Neural crest cell (in vitro differentiated cells): Measurements from ENCODE around the gene ZNF628. TPM values are rescaled to one million over a fixed set of nuclear protein-coding genes. Genes with fewer than 3 reads are reported as not detected.

Experiments
- DNase-seq: peaks from one replicate; pipeline ENCODE4 v3.0.0; 2021; ENCODE audit warnings: low read depth, mixed read lengths, low spot score
- H3K27ac Mint-ChIP-seq: one replicate; pipeline ENCODE4 v1.8.0; 2021; ENCODE audit warnings: mild to moderate bottlenecking, mixed read lengths; ENCODE audit not compliant: unreplicated experiment
- H3K27me3 Mint-ChIP-seq: 2 replicates; pipeline ENCODE4 v1.8.0; 2021; ENCODE audit warnings: low read depth, mild to moderate bottlenecking, mixed read lengths
- H3K36me3 Mint-ChIP-seq: 2 replicates; pipeline ENCODE4 v1.8.0; 2021; ENCODE audit warnings: low read depth, mild to moderate bottlenecking, mixed read lengths
- H3K4me1 Mint-ChIP-seq: 2 replicates; pipeline ENCODE4 v1.8.0; 2021; ENCODE audit warnings: mixed read lengths
- H3K4me3 Mint-ChIP-seq: one replicate; pipeline ENCODE4 v1.8.0; 2021; ENCODE audit warnings: mild to moderate bottlenecking, mixed read lengths
- H3K9me3 Mint-ChIP-seq: 2 replicates; pipeline ENCODE4 v1.8.0; 2021; ENCODE audit warnings: mixed read lengths
- total RNA-seq: library from RNA; stranded (reverse); gene quantifications from 2 replicates; pipeline ENCODE4 v1.2.1, GENCODE V29; 2021
- TF ChIP-seq, protein P1 (sequence below): fragments of 200-600 bp; sonication (generic); conservative IDR thresholded peaks from 2 replicates; pipeline ENCODE4 v1.5.0; 2021; ENCODE audit warnings: antibody characterized with exemption, mild to moderate bottlenecking

Gene ZNF628
- total RNA-seq, 1 donor from 2014 or later, result 15.0 TPM

DNA sequence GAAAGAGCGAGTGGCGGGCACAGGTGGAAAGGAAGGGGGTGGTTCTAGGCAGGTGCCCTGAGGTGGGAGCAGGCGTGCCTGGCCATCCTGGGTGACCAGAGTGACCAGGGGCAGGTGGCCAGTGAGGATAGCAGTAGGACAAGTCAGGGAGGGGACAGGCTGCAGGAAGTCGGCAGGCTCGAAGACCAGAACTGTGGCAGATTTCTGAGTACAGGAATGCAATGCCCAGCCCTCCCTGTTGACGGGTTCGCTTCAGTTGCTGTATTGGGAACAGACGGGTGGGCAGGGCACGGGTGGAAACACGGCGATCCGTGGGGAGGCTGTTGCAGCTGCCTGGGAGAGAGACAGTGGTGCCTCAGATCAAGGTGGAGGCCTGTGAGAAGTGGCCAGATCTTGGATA is 1.9 kb downstream of the ZNF628 start:
- Mint-ChIP-seq H3K9me3 (no peaks in the 10 kb centered on the region), H3K27me3 (peaks cover 4% of the 10 kb centered on the region), H3K4me1 (peaks cover 43% of the 10 kb centered on the region), H3K4me3 (peak overlapping the region; percentile 99), H3K27ac (no peak overlapping the region), H3K36me3 (no peaks in the 10 kb centered on the region)
- TF ChIP-seq, protein P1, sequence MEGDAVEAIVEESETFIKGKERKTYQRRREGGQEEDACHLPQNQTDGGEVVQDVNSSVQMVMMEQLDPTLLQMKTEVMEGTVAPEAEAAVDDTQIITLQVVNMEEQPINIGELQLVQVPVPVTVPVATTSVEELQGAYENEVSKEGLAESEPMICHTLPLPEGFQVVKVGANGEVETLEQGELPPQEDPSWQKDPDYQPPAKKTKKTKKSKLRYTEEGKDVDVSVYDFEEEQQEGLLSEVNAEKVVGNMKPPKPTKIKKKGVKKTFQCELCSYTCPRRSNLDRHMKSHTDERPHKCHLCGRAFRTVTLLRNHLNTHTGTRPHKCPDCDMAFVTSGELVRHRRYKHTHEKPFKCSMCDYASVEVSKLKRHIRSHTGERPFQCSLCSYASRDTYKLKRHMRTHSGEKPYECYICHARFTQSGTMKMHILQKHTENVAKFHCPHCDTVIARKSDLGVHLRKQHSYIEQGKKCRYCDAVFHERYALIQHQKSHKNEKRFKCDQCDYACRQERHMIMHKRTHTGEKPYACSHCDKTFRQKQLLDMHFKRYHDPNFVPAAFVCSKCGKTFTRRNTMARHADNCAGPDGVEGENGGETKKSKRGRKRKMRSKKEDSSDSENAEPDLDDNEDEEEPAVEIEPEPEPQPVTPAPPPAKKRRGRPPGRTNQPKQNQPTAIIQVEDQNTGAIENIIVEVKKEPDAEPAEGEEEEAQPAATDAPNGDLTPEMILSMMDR, result no peak
- no peak for DNase-seq

DNA sequence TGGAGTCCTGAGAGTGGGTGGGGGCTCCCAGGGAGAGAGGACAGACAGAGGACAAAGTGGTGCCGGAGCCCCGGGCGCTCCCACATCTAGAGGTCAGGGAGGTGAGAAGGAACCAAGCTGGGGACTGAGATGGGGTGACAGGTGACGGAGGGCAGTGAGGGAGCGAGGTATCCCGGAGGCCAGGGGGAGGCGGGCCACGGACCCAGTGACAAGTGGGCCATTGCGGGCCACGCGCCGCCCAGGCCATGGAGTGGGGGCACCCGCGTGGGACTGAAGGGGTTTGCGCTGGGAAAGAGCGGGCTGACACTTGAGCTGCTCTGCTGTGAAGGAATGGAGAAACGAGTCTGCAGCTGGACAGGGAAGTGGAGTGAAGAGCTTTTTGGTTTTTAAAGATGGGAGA is 2.6 kb downstream of the ZNF628 start:
- TF ChIP-seq, protein P1, result no peak
- peaks cover 37% of the 10 kb centered on the region for H3K4me1 Mint-ChIP-seq
- peak overlapping the region; percentile 99 for H3K4me3 Mint-ChIP-seq
- H3K27ac Mint-ChIP-seq, result peak overlapping the region; percentile 78
- H3K27me3 Mint-ChIP-seq, result peaks cover 4% of the 10 kb centered on the region
- no peaks in the 10 kb centered on the region for H3K36me3 Mint-ChIP-seq
- no peak for DNase-seq
- H3K9me3 Mint-ChIP-seq, result no peaks in the 10 kb centered on the region

DNA sequence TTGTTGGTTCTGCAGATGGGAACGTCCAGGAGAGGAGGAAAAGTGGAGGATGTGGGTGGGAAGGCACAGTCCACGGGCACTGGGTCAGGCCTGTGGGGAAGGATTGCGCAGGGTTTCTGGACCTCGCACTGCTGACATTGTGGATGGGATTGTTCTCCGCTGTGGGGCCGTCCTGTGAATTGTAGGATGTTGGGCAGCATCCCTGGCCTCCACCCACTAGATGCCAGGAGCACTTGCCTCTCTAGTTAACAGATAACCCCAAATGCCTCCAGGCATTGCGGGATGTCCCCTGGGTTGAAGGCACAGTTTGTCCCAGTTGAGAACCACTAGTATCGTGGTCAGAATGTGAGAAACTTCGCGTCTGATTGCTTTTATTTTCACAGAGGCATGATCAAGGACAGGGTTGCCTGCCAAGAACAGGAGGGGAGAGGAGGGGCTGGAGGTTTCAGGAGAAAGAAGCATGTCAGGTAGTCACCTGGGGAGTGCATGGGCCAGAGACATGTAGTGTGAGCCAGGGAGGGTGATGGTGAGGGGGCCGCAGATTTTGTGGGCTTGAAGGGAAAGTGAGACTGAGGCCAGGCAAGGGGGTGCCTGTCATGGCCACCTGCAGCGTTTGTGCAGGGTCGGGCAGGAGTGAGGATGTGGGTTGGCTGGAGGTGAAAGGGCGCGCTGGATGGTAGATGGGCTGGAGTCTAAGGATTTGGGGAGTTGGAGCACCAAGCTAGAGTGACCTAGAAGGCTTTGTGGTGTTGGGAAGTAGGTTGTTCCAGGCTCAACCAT is 3.2 kb downstream of the ZNF628 start:
- H3K27me3 Mint-ChIP-seq, result peaks cover 4% of the 10 kb centered on the region
- TF ChIP-seq, protein P1, result no peak
- H3K4me1 Mint-ChIP-seq, result peaks cover 37% of the 10 kb centered on the region
- H3K36me3 Mint-ChIP-seq, result no peaks in the 10 kb centered on the region
- peak overlapping the region; percentile 99 for H3K4me3 Mint-ChIP-seq
- DNase-seq, result no peak
- peak overlapping the region; percentile 78 for H3K27ac Mint-ChIP-seq
- no peaks in the 10 kb centered on the region for H3K9me3 Mint-ChIP-seq

DNA sequence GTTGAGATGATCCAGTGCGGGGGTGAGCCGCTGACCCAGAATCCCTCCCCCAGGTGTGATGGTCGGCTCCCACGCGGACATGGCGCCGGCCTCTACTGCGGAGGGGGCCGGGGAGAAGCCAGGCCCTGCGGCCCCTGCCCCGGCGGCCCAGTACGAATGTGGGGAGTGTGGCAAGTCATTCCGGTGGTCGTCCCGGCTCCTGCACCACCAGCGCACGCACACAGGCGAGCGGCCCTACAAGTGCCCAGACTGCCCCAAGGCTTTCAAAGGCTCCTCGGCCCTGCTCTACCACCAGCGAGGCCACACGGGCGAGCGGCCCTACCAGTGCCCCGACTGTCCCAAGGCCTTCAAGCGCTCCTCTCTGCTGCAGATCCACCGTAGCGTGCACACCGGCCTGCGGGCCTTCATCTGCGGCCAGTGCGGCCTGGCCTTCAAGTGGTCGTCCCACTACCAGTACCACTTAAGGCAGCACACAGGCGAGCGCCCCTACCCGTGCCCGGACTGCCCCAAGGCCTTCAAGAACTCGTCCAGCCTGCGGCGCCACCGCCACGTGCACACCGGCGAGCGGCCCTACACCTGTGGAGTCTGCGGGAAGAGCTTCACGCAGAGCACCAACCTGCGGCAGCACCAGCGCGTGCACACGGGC is 4.9 kb downstream of the ZNF628 start:
- TF ChIP-seq, protein P1, result no peak
- no peak overlapping the region for H3K27ac Mint-ChIP-seq
- peaks cover 7% of the 10 kb centered on the region for H3K27me3 Mint-ChIP-seq
- H3K9me3 Mint-ChIP-seq, result no peaks in the 10 kb centered on the region
- H3K4me1 Mint-ChIP-seq, result peaks cover 37% of the 10 kb centered on the region
- no peaks in the 10 kb centered on the region for H3K36me3 Mint-ChIP-seq
- H3K4me3 Mint-ChIP-seq, result peak overlapping the region; percentile 23
- DNase-seq, result no peak

DNA sequence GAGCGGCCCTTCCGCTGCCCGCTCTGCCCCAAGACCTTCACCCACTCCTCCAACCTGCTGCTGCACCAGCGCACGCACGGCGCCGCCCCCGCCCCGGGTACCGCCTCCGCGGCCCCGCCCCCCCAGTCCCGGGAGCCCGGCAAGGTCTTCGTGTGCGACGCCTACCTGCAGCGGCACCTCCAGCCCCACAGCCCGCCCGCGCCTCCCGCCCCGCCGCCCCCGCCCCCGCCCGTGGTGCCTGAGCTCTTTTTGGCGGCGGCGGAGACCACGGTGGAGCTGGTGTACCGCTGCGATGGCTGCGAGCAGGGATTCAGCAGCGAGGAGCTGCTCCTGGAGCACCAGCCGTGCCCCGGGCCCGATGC is 5.4 kb downstream of the ZNF628 start:
- Mint-ChIP-seq H3K36me3 (no peaks in the 10 kb centered on the region), H3K4me1 (peaks cover 36% of the 10 kb centered on the region), H3K27ac (no peak overlapping the region), H3K4me3 (peak overlapping the region; percentile 23), H3K27me3 (peaks cover 7% of the 10 kb centered on the region), H3K9me3 (no peaks in the 10 kb centered on the region)
- DNase-seq, result no peak
- TF ChIP-seq, protein P1, result no peak
